IPS-15b (cell line): ENCODE data around the gene GSS.

ENCODE experiments used
- H3K27me3 ChIP-seq: one replicate; pipeline ENCODE4 v1.6.1; 2013; ENCODE audit warnings: low read length; ENCODE audit not compliant: control insufficient read depth, insufficient read depth
- H3K36me3 ChIP-seq: one replicate; pipeline ENCODE4 v1.6.1; 2013; ENCODE audit warnings: low read length; ENCODE audit not compliant: control insufficient read depth, insufficient read depth
- H3K4me1 ChIP-seq: one replicate; pipeline ENCODE4 v1.6.1; 2013; ENCODE audit warnings: mild to moderate bottlenecking, low read length; ENCODE audit not compliant: control insufficient read depth, insufficient read depth
- H3K4me3 ChIP-seq: one replicate; pipeline ENCODE4 v1.5.1; 2013; ENCODE audit warnings: low read depth, low read length
- H3K9ac ChIP-seq: one replicate; pipeline ENCODE4 v1.6.1; 2013; ENCODE audit warnings: low read depth, mild to moderate bottlenecking, low read length
- H3K9me3 ChIP-seq: one replicate; pipeline ENCODE4 v1.6.1; 2013; ENCODE audit warnings: mild to moderate bottlenecking, low read length; ENCODE audit not compliant: control insufficient read depth, insufficient read depth

Gene GSS

DNA sequence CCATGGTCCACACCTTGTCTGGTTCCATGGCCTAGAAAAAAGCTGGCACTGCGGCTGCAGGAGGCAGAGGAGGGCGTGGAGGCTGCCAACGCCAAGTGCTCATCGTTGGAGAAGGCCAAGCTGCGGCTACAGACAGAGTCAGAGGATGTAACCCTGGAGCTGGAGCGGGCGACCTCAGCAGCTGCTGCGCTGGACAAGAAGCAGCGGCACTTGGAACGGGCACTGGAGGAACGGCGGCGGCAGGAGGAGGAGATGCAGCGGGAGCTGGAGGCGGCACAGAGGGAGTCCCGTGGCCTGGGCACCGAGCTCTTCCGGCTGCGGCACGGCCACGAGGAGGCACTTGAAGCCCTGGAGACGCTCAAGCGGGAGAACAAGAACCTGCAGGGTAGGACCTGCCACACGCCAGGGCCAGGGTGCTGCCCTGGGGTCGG lies 43.4 kb upstream of the GSS start:
- Histone ChIP-seq H3K4me1 (no peaks in the 10 kb centered on the region), H3K36me3 (peaks cover 69% of the 10 kb centered on the region), H3K27me3 (no peaks in the 10 kb centered on the region), H3K9me3 (no peaks in the 10 kb centered on the region), H3K9ac (no peak overlapping the region), H3K4me3 (no peak overlapping the region)

DNA sequence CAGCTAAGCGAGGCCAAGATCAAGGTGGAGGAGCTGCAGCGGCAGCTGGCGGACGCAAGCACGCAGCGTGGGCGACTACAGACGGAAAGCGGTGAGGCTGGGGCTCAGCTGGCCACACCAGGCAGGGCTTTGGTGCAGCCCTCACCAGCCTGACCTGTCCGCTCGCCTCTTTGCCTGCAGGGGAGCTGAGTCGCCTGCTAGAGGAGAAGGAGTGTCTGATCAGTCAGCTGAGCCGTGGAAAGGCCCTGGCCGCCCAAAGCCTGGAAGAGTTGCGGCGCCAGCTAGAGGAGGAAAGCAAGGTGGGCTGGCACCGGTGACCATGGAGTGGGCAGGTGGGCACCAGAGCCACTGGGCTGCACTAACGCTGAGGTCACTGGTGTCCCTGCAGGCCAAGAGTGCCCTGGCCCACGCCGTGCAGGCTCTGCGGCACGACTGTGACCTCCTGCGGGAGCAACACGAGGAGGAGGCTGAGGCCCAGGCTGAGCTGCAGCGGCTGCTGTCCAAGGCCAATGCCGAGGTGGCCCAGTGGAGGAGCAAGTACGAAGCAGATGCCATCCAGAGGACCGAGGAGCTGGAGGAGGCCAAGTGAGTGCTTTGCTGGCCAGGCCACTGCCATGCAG lies 42.8 kb upstream of the GSS start:
- H3K9ac ChIP-seq: no peak overlapping the region
- H3K27me3 ChIP-seq: no peaks in the 10 kb centered on the region
- no peaks in the 10 kb centered on the region for H3K4me1 ChIP-seq
- H3K36me3 ChIP-seq: peaks cover 69% of the 10 kb centered on the region
- no peak overlapping the region for H3K4me3 ChIP-seq
- H3K9me3 ChIP-seq: no peaks in the 10 kb centered on the region

DNA sequence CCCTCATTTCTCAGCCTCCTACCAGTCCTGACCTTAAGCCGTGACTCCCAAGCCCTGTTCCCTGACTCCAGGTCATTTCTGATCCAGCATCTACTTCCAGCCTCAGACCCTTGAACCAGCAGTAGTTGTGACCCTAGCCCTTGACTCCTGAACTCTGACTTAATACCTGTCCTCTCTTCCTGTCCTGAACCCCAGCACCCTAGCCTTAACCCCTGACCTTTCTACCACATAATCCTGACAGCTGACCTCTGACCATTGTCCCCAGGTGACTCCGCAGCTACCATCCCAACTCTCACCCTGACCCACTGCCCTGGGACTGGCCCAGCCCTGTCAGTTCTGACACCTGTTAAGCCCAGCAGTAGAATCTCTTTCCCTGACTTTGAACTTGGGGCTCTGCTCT lies 42.2 kb upstream of the GSS start:
- Histone ChIP-seq H3K9me3 (no peaks in the 10 kb centered on the region), H3K27me3 (no peaks in the 10 kb centered on the region), H3K4me3 (no peak overlapping the region), H3K36me3 (peaks cover 67% of the 10 kb centered on the region), H3K4me1 (no peaks in the 10 kb centered on the region), H3K9ac (no peak overlapping the region)

DNA sequence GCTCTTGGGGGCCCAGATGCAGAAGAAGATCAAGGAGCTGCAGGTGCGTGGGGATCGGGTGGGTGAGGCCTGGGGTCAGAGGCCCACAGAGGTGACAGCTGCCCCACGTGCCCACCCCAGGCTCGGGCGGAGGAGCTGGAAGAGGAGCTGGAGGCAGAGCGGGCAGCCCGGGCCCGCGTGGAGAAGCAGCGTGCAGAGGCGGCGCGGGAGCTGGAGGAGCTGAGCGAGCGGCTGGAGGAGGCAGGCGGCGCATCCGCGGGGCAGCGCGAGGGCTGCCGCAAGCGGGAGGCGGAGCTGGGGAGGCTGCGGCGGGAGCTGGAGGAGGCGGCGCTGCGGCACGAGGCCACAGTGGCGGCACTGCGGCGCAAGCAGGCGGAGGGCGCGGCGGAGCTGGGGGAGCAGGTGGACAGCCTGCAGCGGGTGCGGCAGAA lies 41.5 kb upstream of the GSS start:
- no peaks in the 10 kb centered on the region for H3K9me3 ChIP-seq
- no peak overlapping the region for H3K9ac ChIP-seq
- H3K4me3 ChIP-seq: no peak overlapping the region
- peaks cover 64% of the 10 kb centered on the region for H3K36me3 ChIP-seq
- H3K4me1 ChIP-seq: no peaks in the 10 kb centered on the region
- no peaks in the 10 kb centered on the region for H3K27me3 ChIP-seq

DNA sequence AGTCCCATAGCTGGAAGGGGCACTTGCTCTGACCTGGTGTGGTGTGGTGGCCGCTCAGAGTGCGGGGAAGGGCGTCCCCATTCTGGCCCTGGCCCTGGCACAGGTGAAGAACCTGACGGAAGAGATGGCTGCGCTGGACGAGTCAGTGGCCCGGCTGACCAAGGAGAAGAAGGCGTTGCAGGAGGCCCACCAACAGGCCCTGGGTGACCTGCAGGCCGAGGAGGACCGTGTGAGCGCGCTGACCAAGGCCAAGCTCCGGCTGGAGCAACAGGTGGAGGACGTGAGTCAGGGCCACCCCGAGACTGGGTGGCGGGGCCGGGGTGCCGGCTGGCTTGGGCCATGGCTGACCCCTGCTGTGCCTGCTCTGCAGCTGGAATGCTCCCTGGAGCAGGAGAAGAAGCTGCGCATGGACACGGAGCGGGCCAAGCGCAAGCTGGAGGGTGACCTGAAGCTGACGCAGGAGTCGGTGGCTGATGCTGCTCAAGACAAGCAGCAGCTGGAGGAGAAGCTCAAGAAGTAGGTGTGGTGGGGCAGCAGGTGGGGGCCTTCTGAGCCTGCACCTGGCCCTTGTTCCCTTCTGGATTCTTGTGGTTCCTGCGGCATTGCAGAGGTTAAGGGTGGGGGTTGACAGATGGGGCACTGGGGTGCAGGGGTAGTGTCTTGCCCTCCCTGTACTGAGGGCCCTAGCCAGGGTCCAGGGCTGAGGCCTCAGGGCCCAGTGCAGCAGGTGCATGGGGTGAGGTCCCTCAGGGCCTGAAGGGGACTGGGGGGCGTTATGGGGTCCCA lies 40.8 kb upstream of the GSS start:
- Histone ChIP-seq H3K27me3 (no peaks in the 10 kb centered on the region), H3K4me1 (no peaks in the 10 kb centered on the region), H3K4me3 (no peak overlapping the region), H3K9ac (no peak overlapping the region), H3K9me3 (no peaks in the 10 kb centered on the region), H3K36me3 (peaks cover 58% of the 10 kb centered on the region)

DNA sequence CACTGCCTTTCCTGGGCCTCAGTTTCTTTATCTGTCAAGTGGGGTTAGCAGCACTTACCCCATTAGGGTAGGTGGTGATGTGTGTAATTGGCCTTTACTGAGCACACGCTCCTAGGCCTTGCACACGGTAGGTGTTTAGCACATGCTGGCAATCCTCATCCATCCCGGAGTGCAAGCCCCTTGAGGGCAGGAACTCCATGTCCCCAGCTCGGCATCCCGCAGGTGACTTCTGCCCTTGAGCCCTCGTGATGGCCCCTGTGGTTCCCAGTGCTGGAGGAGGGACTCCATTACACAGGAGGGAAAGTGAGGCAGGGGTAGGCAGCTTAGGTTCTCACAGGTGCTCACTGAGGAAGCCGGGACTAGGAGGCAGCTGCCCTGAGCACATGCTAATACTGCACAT lies 40.1 kb upstream of the GSS start:
- peaks cover 50% of the 10 kb centered on the region for H3K36me3 ChIP-seq
- no peaks in the 10 kb centered on the region for H3K4me1 ChIP-seq
- no peaks in the 10 kb centered on the region for H3K9me3 ChIP-seq
- H3K4me3 ChIP-seq: no peak overlapping the region
- H3K9ac ChIP-seq: no peak overlapping the region
- no peaks in the 10 kb centered on the region for H3K27me3 ChIP-seq

DNA sequence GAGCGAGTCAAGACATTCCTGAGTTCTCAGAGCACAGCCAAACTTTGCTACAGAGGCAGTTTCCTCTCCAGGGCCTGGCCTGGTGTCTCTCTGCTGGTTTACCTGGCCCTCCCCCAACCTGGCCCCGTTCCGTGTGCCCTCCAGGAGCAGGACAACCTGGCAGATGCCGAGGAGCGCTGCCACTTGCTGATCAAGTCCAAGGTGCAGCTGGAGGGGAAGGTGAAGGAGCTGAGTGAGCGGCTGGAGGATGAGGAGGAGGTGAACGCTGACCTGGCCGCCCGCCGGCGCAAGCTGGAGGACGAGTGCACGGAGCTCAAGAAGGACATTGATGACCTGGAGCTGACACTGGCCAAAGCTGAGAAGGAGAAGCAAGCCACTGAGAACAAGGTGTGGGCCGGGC lies 39.6 kb upstream of the GSS start:
- Histone ChIP-seq H3K36me3 (peaks cover 46% of the 10 kb centered on the region), H3K4me3 (no peak overlapping the region), H3K27me3 (no peaks in the 10 kb centered on the region), H3K9ac (no peak overlapping the region), H3K4me1 (no peaks in the 10 kb centered on the region), H3K9me3 (no peaks in the 10 kb centered on the region)

DNA sequence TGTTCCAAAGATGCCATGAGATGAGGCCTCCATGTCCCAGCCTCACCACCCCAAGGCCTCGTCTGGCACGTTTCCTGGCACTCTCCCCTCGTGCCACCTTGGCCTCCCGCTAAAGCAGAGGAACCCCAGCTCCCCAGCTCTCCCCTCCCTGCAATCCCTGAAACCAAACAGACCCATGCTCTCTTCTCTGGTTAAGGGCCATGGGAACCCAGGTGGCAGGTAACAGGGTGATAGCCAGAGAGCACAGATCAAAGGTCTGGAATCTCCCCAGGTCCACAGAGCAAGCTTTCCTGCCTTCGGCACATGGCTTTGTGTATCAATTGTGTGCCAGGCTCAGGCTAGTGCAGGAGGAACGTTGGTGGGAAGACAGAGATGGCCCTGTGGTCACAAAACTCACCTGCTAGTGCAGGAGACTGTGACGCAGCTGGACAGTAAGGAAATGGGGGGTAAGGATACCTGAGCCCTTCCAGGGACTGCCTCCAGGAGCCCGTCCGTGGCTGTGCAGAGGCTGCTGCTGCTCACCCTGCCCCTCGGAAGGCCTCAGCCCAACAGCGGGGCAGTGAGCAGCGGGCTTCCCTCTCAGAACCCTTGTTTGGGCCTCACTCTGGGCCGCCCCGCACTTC lies 39.0 kb upstream of the GSS start:
- Histone ChIP-seq H3K9ac (no peak overlapping the region), H3K27me3 (no peaks in the 10 kb centered on the region), H3K36me3 (peaks cover 44% of the 10 kb centered on the region), H3K4me1 (no peaks in the 10 kb centered on the region), H3K9me3 (no peaks in the 10 kb centered on the region), H3K4me3 (no peak overlapping the region)

DNA sequence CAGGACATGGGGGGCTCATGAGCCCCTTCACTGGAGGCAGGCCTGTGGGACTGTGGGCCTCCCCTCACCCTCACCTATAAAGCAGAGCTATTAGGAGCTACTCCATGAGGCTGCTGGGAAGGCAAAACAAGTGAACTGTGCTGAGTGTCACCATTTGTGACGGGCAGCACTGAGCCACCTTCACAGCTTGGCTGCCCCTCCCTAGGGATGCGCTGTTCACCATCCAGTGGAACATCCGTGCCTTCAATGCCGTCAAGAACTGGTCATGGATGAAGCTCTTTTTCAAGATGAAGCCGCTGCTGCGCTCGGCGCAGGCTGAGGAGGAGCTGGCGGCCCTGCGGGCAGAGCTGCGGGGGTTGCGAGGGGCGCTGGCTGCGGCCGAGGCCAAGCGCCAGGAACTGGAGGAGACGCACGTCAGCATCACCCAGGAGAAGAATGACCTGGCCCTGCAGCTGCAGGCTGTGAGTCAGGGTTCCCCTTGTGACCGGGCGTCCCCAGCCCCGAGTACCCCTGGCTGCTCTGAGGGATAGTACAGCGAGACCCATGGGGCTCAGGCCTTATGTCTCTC lies 38.4 kb upstream of the GSS start:
- no peak overlapping the region for H3K4me3 ChIP-seq
- no peaks in the 10 kb centered on the region for H3K9me3 ChIP-seq
- no peak overlapping the region for H3K9ac ChIP-seq
- no peaks in the 10 kb centered on the region for H3K4me1 ChIP-seq
- H3K27me3 ChIP-seq: no peaks in the 10 kb centered on the region
- H3K36me3 ChIP-seq: peaks cover 41% of the 10 kb centered on the region

DNA sequence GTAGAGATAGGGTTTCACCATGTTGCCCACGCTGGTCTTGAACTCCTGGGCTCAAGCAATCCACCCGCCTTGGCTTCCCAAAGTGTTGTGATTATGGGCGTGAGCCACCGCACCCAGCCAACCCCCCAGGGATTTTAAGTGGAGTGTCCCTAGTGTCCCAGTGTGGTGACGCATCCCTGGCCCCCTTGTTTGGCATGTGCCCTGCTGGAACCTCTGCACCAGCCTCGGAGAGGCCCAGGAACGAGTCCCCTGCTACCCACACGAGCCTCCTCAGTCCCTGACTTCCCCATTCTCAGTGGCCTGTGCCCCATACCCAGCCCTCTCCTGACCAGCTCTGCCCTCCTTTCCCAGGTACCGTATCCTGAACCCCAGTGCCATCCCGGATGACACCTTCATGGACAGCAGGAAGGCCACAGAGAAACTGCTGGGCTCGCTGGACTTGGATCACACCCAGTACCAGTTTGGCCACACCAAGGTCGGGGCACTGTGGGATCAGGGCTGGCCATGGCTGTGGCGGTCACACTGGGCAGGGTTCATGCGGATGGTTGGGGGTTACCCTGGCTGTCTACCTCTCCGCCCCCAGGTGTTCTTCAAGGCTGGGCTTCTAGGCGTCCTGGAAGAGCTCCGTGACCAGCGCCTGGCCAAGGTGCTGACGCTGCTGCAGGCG lies 37.3 kb upstream of the GSS start:
- Histone ChIP-seq H3K4me3 (no peak overlapping the region), H3K9me3 (no peaks in the 10 kb centered on the region), H3K9ac (no peak overlapping the region), H3K27me3 (no peaks in the 10 kb centered on the region), H3K36me3 (peaks cover 33% of the 10 kb centered on the region), H3K4me1 (no peaks in the 10 kb centered on the region)

DNA sequence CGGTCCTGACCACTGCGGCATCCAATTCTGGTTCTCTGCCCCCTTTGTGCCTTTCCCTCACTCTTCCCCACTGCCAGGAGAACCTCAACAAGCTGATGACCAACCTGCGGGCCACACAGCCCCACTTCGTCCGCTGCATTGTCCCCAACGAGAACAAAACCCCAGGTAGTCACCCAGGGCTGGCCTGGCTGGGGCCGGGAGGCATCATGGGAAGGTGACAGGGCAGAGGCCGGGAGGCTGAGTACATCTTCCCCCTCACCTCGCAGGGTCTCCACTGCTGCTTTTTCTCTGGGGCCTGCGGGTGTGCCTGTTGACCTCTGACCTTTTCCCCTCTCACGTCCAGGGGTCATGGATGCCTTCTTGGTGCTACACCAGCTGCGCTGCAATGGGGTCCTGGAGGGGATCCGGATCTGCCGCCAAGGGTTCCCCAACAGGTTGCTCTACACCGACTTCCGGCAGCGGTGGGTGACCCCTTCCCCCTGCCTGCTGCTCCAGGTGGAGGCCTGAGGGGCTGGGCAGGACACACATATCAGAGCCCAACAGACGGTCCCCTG lies 35.1 kb upstream of the GSS start:
- peaks cover 3% of the 10 kb centered on the region for H3K27me3 ChIP-seq
- no peak overlapping the region for H3K4me3 ChIP-seq
- no peaks in the 10 kb centered on the region for H3K9me3 ChIP-seq
- H3K9ac ChIP-seq: no peak overlapping the region
- H3K36me3 ChIP-seq: peaks cover 24% of the 10 kb centered on the region
- no peaks in the 10 kb centered on the region for H3K4me1 ChIP-seq
